Pancreas (tissue), 10 donors: Measurements from ENCODE around the gene C6orf47. TPM values are rescaled to one million over a fixed set of nuclear protein-coding genes. Genes with fewer than 3 reads are reported as not detected.

ENCODE experiments used
- ATAC-seq, 4 donors: fragments of 200-7000 bp; cut with Tn5 transposase; one replicate each; pipeline versions ENCODE4 v1.8.0 to v1.9.1; 2020; ENCODE audit warnings: mild to moderate bottlenecking in 4 of 4, moderate library complexity in 4 of 4
- DNase-seq, 6 donors: peaks; one replicate each; pipeline ENCODE4 v3.0.0-alpha.2; 2020
- FAIRE-seq: peaks from 2 replicates; lab custom pipeline; 2012; peaks lifted over from hg19 to GRCh38; lab: Jason Lieb, UNC
- H3K27ac ChIP-seq, 4 donors: fragments of 200-600 bp; sonication (generic); 1 replicate in 3 of 4; 2 replicates in 1 of 4; pipeline versions ENCODE4 v1.5.0 to v1.8.0; 2020
- H3K27me3 ChIP-seq, 4 donors: fragments of 200-600 bp; one replicate each; pipeline ENCODE4 v1.8.0; 2021
- H3K36me3 ChIP-seq, 3 donors: fragments of 200-600 bp; sonication (generic) in 1 of 3; one replicate each; pipeline versions ENCODE4 v1.5.0 to v1.8.0; 2020 to 2021
- H3K4me1 ChIP-seq, 3 donors: fragments of 200-600 bp; one replicate each; pipeline ENCODE4 v1.8.0; 2021
- H3K4me3 ChIP-seq, 4 donors: fragments of 200-600 bp; sonication (generic) in 2 of 4; one replicate each; pipeline versions ENCODE4 v1.5.0 to v1.8.0; 2020 to 2021
- H3K9me3 ChIP-seq, 4 donors: fragments of 200-600 bp; one replicate each; pipeline ENCODE4 v1.8.0; 2021
- CTCF ChIP-seq, 4 donors: fragments of 200-600 bp; sonication (generic) in 3 of 4; IDR thresholded peaks; one replicate each; pipeline versions ENCODE4 v1.5.0 to v1.8.0; 2021; ENCODE audit warnings: antibody characterized with exemption in 4 of 4
- WGBS, 2 donors: extraction: QIAGEN DNeasy Blood & Tissue Kit; methylation state at CpG; one replicate each; pipeline ENCODE4 v1.1.7; 2013; 5-methylcytosine and 5-hydroxymethylcytosine counted together
- intact Hi-C, 3 donors: fragments of 100-400 bp; cut with DNase I; formaldehyde crosslinking; loops; one replicate each; pipeline versions ENCODE4 v1.11.1 to v1.14.2; 2022
- polyA plus RNA-seq, 2 donors: library from polyadenylated mRNA; stranded (reverse); fragments of 200-250 nt; gene quantifications; one replicate each; pipeline ENCODE4 v1.2.3, GENCODE V29; 2013
- total RNA-seq, 6 donors: library from RNA; stranded (reverse); fragmentation: NEBNext Ultra II Directional in 4 of 6; extraction: Animal tissue kit (Norgen Biotek cat#: 25700) in 4 of 6; gene quantifications; one replicate each; pipeline versions ENCODE4 v1.2.1 to v1.2.4, GENCODE V29; 2021 to 2023
- donor health status: healthy with polysubstance abuse.
- donor health status: DM: no; HTN: no; CAD: no; lungs with moderate emphysema.
- donor health status: DM: no; HTN: no; CAD: no.
- donor health status: control.
- donor health status: control.
- donor health status: Bipolar disorder and iron deficiency.
- donor health status: DM: yes; HTN: yes; CAD: no.
- donor health status: DM: no; HTN: no; CAD: no.
- donor health status: DM: no; HTN: no; CAD: no.
- donor health status: DM: yes; HTN: yes; CAD: no.

C6orf47 gene
- total and polyA plus RNA-seq, 8 donors, result 6.9 to 12.0 (median 9.5) TPM

- H3K4me3 ChIP-seq, result peak overlapping the region; percentile 41 to 78 (median 69)
- peaks cover 4 to 18% (median 15%) of the 10 kb centered on the region in 3 donors for H3K4me1 ChIP-seq
- ATAC-seq, result peak; percentile 75 to 86 (median 82)
- H3K27me3 ChIP-seq, result no peaks in the 10 kb centered on the region
- intact Hi-C loops, result no loop called here
- TF ChIP-seq CTCF (IDR thresholded peaks at IDR 0.05), result no peak
- H3K36me3 ChIP-seq, result peaks cover 0 to 14% (median 5%) of the 10 kb centered on the region in 3 donors
- DNase-seq, result peak in 5 of 6 donors; percentile 78 to 89 (median 85)
- no peaks in the 10 kb centered on the region for H3K9me3 ChIP-seq
- H3K27ac ChIP-seq, result peak overlapping the region; percentile 84 to 98 (median 96)
- WGBS, 2 donors, result 6 to 7% methylated on average over 37 of the region's 37 CpGs
- FAIRE-seq, result peak; percentile 17
Observed at GRCh38 chr6:31652925-31653724, 7.5 kb downstream of the C6orf47 start.

GRCh38 chr6:31651602-31652191 is 8.9 kb downstream of the C6orf47 start:
- Histone ChIP-seq H3K36me3 (peaks cover 0 to 27% (median 14%) of the 10 kb centered on the region in 3 donors), H3K27ac (peak overlapping the region; percentile 84 to 98 (median 96)), H3K27me3 (no peaks in the 10 kb centered on the region), H3K4me1 (peaks cover 0 to 16% (median 15%) of the 10 kb centered on the region in 3 donors), H3K9me3 (no peaks in the 10 kb centered on the region), H3K4me3 (peak overlapping the region; percentile 38 to 78 (median 58))
- DNase-seq (peak in 1 of 6 donors; percentile 70), FAIRE-seq (no peak), ATAC-seq (peak; percentile 53 to 77 (median 66))
- no peak for TF ChIP-seq CTCF (IDR thresholded peaks at IDR 0.05)
- 1 to 3% methylated on average over 29 of the region's 29 CpGs for WGBS, 2 donors
- intact Hi-C loops, result no loop called here

GRCh38 chr6:31645325-31645724 is 15.3 kb downstream of the C6orf47 start:
- WGBS, 2 donors, result 93 to 95% methylated on average over 9 of the region's 9 CpGs

GRCh38 chr6:31643818-31644454 is 16.6 kb downstream of the C6orf47 start:
- Histone ChIP-seq H3K4me3 (no peak overlapping the region), H3K27me3 (no peaks in the 10 kb centered on the region), H3K27ac (no peak overlapping the region), H3K4me1 (no peaks in the 10 kb centered on the region), H3K36me3 (peaks cover 10 to 99% (median 49%) of the 10 kb centered on the region in 3 donors), H3K9me3 (no peaks in the 10 kb centered on the region)
- WGBS, 2 donors, result 84 to 87% methylated on average over 17 of the region's 17 CpGs
- DNase-seq (peak in 1 of 6 donors; percentile 72), FAIRE-seq (no peak), ATAC-seq (peak in 3 of 4 donors; percentile 41 to 62 (median 62))
- TF ChIP-seq CTCF (IDR thresholded peaks at IDR 0.05), result no peak
- intact Hi-C loops, result no loop called here

More at GRCh38 chr6:31645325-31645724, 15.3 kb downstream of the C6orf47 start:
- Histone ChIP-seq H3K9me3 (no peaks in the 10 kb centered on the region), H3K4me1 (peaks cover 0 to 5% (median under 1%) of the 10 kb centered on the region in 3 donors), H3K36me3 (peaks cover 10 to 91% (median 49%) of the 10 kb centered on the region in 3 donors), H3K4me3 (no peak overlapping the region), H3K27ac (no peak overlapping the region), H3K27me3 (no peaks in the 10 kb centered on the region)
- DNase-seq (no peak), ATAC-seq (no peak), FAIRE-seq (no peak)
- no peak for TF ChIP-seq CTCF (IDR thresholded peaks at IDR 0.05)
- intact Hi-C loops, result no loop called here
